ENCODE data around the gene SH3PXD2B. TPM values are rescaled to one million over a fixed set of nuclear protein-coding genes. Genes with fewer than 3 reads are reported as not detected.

Gene SH3PXD2B
- total and polyA plus RNA-seq, 8 donors: 6.7 to 63.0 (median 20.5) TPM

DNA sequence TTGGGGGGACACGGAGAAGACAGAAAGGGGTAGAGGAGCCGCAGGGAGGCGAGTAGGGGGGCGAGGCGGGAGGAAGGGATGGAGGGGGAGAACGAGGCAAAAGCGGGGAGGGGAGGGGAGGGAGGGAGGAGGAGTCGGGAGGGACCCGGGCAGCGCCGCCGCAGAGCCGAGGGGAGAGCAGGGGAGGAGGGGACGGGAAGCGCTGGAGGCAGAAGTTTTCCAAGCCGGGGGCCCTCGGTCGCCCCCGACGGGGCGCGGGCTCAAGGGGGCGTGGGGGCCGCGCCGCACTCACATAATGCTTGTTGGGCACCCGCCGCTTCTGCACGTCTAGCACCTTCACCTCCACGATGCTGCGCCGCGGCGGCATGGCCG is 353 bp downstream of the SH3PXD2B start:
- Histone ChIP-seq H3K27ac (peak overlapping the region; percentile 80 to 94 (median 88)), H3K4me3 (peak overlapping the region; percentile 85 to 95 (median 89)), H3K36me3 (peaks cover 0 to 3% (median 0%) of the 10 kb centered on the region in 4 donors), H3K9me3 (no peaks in the 10 kb centered on the region), H3K27me3 (peaks cover 0 to 11% (median 0%) of the 10 kb centered on the region in 3 donors), H3K4me1 (peaks cover 15 to 61% (median 40%) of the 10 kb centered on the region in 4 donors)
- whole genome bisulfite sequencing, 5 donors: 0 to 1% (median 0%) methylated on average over 16 to 35 of the region's 35 CpGs
- intact Hi-C loops (cut with DNase I; ENCODE audit: low total_unique reads): loop anchor here (10.0 kb wide), 1 partner anchor 501 kb away; the partner anchor contains the start of gene RPL26L1
- DNase-seq: peak in 1 of 2 donors; percentile 86
- TF ChIP-seq POLR2A (IDR thresholded peaks at IDR 0.05) (no peak), POLR2AphosphoS5 (IDR thresholded peaks at IDR 0.05) (no peak), EP300 (IDR thresholded peaks at IDR 0.05) (no peak), CTCF (IDR thresholded peaks at IDR 0.05) (no peak)

GRCh38 chr5:172453206-172453985 is 929 bp downstream of the SH3PXD2B start:
- peak; percentile 34 to 92 for DNase-seq
- TF ChIP-seq POLR2AphosphoS5 (IDR thresholded peaks at IDR 0.05) (no peak), POLR2A (IDR thresholded peaks at IDR 0.05) (no peak), CTCF (IDR thresholded peaks at IDR 0.05) (peak in 5 of 7 experiments; percentile 39 to 64 (median 44)), EP300 (IDR thresholded peaks at IDR 0.05) (no peak)
- intact Hi-C loops (cut with DNase I; ENCODE audit: low total_unique reads): loop anchor here (10.0 kb wide), 1 partner anchor 501 kb away; the partner anchor contains the start of gene RPL26L1

GRCh38 chr5:172452398-172453205 is 1.7 kb downstream of the SH3PXD2B start:
- Histone ChIP-seq H3K27ac (peak overlapping the region; percentile 31 to 94 (median 88)), H3K27me3 (peaks cover 0 to 11% (median 0%) of the 10 kb centered on the region in 3 donors), H3K4me3 (peak overlapping the region; percentile 85 to 95 (median 89)), H3K4me1 (peaks cover 18 to 75% (median 47%) of the 10 kb centered on the region in 4 donors), H3K9me3 (no peaks in the 10 kb centered on the region), H3K36me3 (peaks cover 0 to 15% (median 0%) of the 10 kb centered on the region in 4 donors)
- peak; percentile 31 to 79 for DNase-seq
- 41 to 49% (median 49%) methylated on average over 18 of the region's 18 CpGs for WGBS, 5 donors
- TF ChIP-seq EP300 (IDR thresholded peaks at IDR 0.05) (no peak), CTCF (IDR thresholded peaks at IDR 0.05) (no peak), POLR2A (IDR thresholded peaks at IDR 0.05) (no peak), POLR2AphosphoS5 (IDR thresholded peaks at IDR 0.05) (no peak)
- intact Hi-C loops (cut with DNase I; ENCODE audit: low total_unique reads): loop anchor here (10.0 kb wide), 1 partner anchor 502 kb away; the partner anchor contains the start of gene RPL26L1

More at GRCh38 chr5:172453206-172453985, 929 bp downstream of the SH3PXD2B start:
- peaks cover 15 to 67% (median 43%) of the 10 kb centered on the region in 4 donors for H3K4me1 ChIP-seq
- peaks cover 0 to 9% (median 0%) of the 10 kb centered on the region in 4 donors for H3K36me3 ChIP-seq
- H3K27ac ChIP-seq: peak overlapping the region; percentile 31 to 94 (median 88)
- H3K9me3 ChIP-seq: no peaks in the 10 kb centered on the region
- peaks cover 0 to 11% (median 0%) of the 10 kb centered on the region in 3 donors for H3K27me3 ChIP-seq
- WGBS, 5 donors: 9 to 13% (median 9%) methylated on average over 12 to 24 of the region's 24 CpGs
- H3K4me3 ChIP-seq: peak overlapping the region; percentile 85 to 95 (median 89)

- intact Hi-C loops (cut with DNase I; ENCODE audit: low total_unique reads): loop anchor here (10.0 kb wide), 1 partner anchor 503 kb away; the partner anchor contains the start of gene RPL26L1
- TF ChIP-seq CTCF (IDR thresholded peaks at IDR 0.05) (no peak), POLR2AphosphoS5 (IDR thresholded peaks at IDR 0.05) (peak in 1 of 3 donors; percentile 35)
- Histone ChIP-seq H3K27ac (peak overlapping the region in 4 of 5 donors; percentile 80 to 94 (median 90)), H3K36me3 (peaks cover 0 to 15% (median 0%) of the 10 kb centered on the region in 4 donors), H3K4me3 (peak overlapping the region; percentile 85 to 95 (median 89)), H3K27me3 (peaks cover 0 to 11% (median 0%) of the 10 kb centered on the region in 3 donors), H3K4me1 (peaks cover 23 to 83% (median 51%) of the 10 kb centered on the region in 4 donors), H3K9me3 (no peaks in the 10 kb centered on the region)
- peak; percentile 21 to 50 for DNase-seq
- 76 to 88% (median 85%) methylated on average over 3 of the region's 3 CpGs for WGBS, 5 donors
Measured at GRCh38 chr5:172451771-172452197, 2.5 kb downstream of the SH3PXD2B start.

Measured in stomach (tissue), 9 donors.